Parathyroid adenoma (tissue), 2 donors: ENCODE results near the gene FASTK.

Source experiments
- H2AFZ ChIP-seq: fragments of 300-600 bp; sonication (generic); one replicate; pipeline ENCODE4 v1.7.0; 2017; ENCODE audit warnings: antibody characterized with exemption, mild to moderate bottlenecking
- H3K27ac ChIP-seq: fragments of 300-600 bp; sonication (generic); one replicate; pipeline ENCODE4 v1.7.0; 2017
- H3K27me3 ChIP-seq: fragments of 300-600 bp; sonication (generic); one replicate; pipeline ENCODE4 v1.7.0; 2017; ENCODE audit warnings: low read length; ENCODE audit not compliant: control insufficient read depth, insufficient read depth
- H3K36me3 ChIP-seq: fragments of 300-600 bp; sonication (generic); one replicate; pipeline ENCODE4 v1.7.0; 2017; ENCODE audit warnings: low read length; ENCODE audit not compliant: control insufficient read depth, insufficient read depth
- H3K4me1 ChIP-seq: fragments of 300-600 bp; sonication (generic); one replicate; pipeline ENCODE4 v1.7.0; 2017; ENCODE audit warnings: control low read depth
- H3K4me2 ChIP-seq: fragments of 300-600 bp; sonication (generic); one replicate; pipeline ENCODE4 v1.7.0; 2017; ENCODE audit warnings: low read length
- H3K4me3 ChIP-seq: fragments of 300-600 bp; sonication (generic); one replicate; pipeline ENCODE4 v1.7.0; 2017; ENCODE audit warnings: low read depth, low read length
- H3K79me2 ChIP-seq: fragments of 300-600 bp; sonication (generic); one replicate; pipeline ENCODE4 v1.7.0; 2017; ENCODE audit warnings: control low read depth
- H3K9ac ChIP-seq: fragments of 300-600 bp; sonication (generic); one replicate; pipeline ENCODE4 v1.7.0; 2017; ENCODE audit warnings: mild to moderate bottlenecking
- H3K9me3 ChIP-seq: fragments of 300-600 bp; sonication (generic); one replicate; pipeline ENCODE4 v1.7.0; 2017; ENCODE audit warnings: low read length; ENCODE audit not compliant: control insufficient read depth
- TF ChIP-seq, protein P1 (sequence below): fragments of 300-600 bp; sonication (generic); IDR thresholded peaks from one replicate; pipeline ENCODE4 v1.7.0; 2017; ENCODE audit warnings: antibody characterized with exemption, mild to moderate bottlenecking
- donor health status: primary hyperparathyroidism.

FASTK gene

DNA sequence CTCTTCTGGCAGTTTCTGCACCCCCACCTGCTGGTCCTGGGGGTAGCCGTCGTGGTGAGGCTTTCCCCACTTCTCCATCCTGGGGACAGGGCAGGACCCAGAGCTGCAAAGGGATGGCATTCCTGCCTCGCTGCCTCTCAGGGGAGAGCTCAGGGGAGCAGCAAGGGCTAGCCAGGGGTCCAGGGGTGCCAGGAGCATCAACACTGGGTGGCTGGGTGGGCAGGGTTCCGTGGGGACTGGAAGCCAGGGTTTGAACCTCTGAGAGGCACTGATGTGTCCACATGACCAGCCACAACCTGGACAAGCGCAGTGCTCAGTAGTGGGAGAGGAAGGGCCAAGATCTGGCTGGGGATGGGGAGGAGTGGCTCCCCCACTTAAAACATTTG, 46.8 kb downstream of the FASTK start:
- Histone ChIP-seq H3K9ac (no peak overlapping the region), H3K27me3 (no peaks in the 10 kb centered on the region), H2AFZ (no peak overlapping the region), H3K27ac (no peak overlapping the region), H3K4me1 (peaks cover 3% of the 10 kb centered on the region), H3K4me2 (no peak overlapping the region), H3K4me3 (no peak overlapping the region), H3K9me3 (no peaks in the 10 kb centered on the region), H3K36me3 (no peaks in the 10 kb centered on the region), H3K79me2 (peaks cover 27% of the 10 kb centered on the region)
- TF ChIP-seq, protein P1, sequence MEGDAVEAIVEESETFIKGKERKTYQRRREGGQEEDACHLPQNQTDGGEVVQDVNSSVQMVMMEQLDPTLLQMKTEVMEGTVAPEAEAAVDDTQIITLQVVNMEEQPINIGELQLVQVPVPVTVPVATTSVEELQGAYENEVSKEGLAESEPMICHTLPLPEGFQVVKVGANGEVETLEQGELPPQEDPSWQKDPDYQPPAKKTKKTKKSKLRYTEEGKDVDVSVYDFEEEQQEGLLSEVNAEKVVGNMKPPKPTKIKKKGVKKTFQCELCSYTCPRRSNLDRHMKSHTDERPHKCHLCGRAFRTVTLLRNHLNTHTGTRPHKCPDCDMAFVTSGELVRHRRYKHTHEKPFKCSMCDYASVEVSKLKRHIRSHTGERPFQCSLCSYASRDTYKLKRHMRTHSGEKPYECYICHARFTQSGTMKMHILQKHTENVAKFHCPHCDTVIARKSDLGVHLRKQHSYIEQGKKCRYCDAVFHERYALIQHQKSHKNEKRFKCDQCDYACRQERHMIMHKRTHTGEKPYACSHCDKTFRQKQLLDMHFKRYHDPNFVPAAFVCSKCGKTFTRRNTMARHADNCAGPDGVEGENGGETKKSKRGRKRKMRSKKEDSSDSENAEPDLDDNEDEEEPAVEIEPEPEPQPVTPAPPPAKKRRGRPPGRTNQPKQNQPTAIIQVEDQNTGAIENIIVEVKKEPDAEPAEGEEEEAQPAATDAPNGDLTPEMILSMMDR: no peak

GRCh38 chr7:151032936-151033863, 47.4 kb downstream of the FASTK start:
- no peaks in the 10 kb centered on the region for H3K36me3 ChIP-seq
- H3K27me3 ChIP-seq: no peaks in the 10 kb centered on the region
- no peak overlapping the region for H2AFZ ChIP-seq
- H3K4me3 ChIP-seq: no peak overlapping the region
- peaks cover 27% of the 10 kb centered on the region for H3K79me2 ChIP-seq
- peaks cover 3% of the 10 kb centered on the region for H3K4me1 ChIP-seq
- TF ChIP-seq, protein P1: no peak
- H3K9ac ChIP-seq: no peak overlapping the region
- no peak overlapping the region for H3K4me2 ChIP-seq
- no peak overlapping the region for H3K27ac ChIP-seq
- no peaks in the 10 kb centered on the region for H3K9me3 ChIP-seq

DNA sequence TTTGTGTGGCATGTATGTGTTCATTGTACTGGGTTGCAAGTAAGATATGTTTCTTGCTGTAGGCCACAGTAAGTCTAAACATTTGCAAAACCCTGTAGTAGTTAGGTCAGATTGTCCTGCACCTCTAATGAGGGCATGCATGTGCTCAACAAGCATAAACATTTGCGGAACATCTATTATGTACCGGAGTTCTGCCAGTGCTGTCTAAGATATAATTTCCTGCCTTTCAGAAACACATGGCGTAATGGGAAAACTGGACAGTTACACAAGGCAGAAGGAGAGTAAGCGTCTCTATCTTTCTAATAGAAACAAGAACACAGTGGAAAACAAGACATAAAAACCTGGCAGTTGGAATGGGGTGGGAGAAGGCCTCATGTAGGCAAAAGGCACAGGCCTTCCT, 49.6 kb downstream of the FASTK start:
- H3K79me2 ChIP-seq: peaks cover 27% of the 10 kb centered on the region
- H3K27me3 ChIP-seq: no peaks in the 10 kb centered on the region
- H3K9me3 ChIP-seq: no peaks in the 10 kb centered on the region
- H3K9ac ChIP-seq: no peak overlapping the region
- no peak overlapping the region for H3K27ac ChIP-seq
- no peaks in the 10 kb centered on the region for H3K36me3 ChIP-seq
- H3K4me2 ChIP-seq: no peak overlapping the region
- peaks cover 3% of the 10 kb centered on the region for H3K4me1 ChIP-seq
- TF ChIP-seq, protein P1: no peak
- no peak overlapping the region for H2AFZ ChIP-seq
- H3K4me3 ChIP-seq: no peak overlapping the region

- H3K4me3 ChIP-seq: peak overlapping the region; percentile 88
These were observed 51.6 kb downstream of the FASTK start for GRCh38 chr7:151028948-151029501.

More at GRCh38 chr7:151028948-151029501, 51.6 kb downstream of the FASTK start:
- Histone ChIP-seq H3K27me3 (no peaks in the 10 kb centered on the region), H3K4me2 (peak overlapping the region; percentile 81), H3K9me3 (no peaks in the 10 kb centered on the region), H3K9ac (no peak overlapping the region), H2AFZ (peak overlapping the region; percentile 95), H3K79me2 (peaks cover 23% of the 10 kb centered on the region), H3K36me3 (no peaks in the 10 kb centered on the region), H3K4me1 (peaks cover 3% of the 10 kb centered on the region), H3K27ac (peak overlapping the region; percentile 59)
- TF ChIP-seq, protein P1: peak; percentile 2
